H9 (cell line): Measurements from ENCODE around the gene GDI1. TPM values are rescaled to one million over a fixed set of nuclear protein-coding genes. Genes with fewer than 3 reads are reported as not detected.

ENCODE experiments used
- DNase-seq: peaks from one replicate; pipeline ENCODE4 v3.0.0-alpha.2; 2017
- H2AFZ ChIP-seq: one replicate; pipeline ENCODE4 v1.6.1; 2013; ENCODE audit warnings: mild to moderate bottlenecking, low read length, control low read depth, moderate library complexity
- H2AK5ac ChIP-seq: 2 replicates; pipeline ENCODE4 v1.6.1; 2013; ENCODE audit warnings: low read length, control low read depth, mixed read lengths; ENCODE audit not compliant: insufficient read length
- H2BK120ac ChIP-seq: one replicate; pipeline ENCODE4 v1.6.1; 2013; ENCODE audit warnings: low read depth, mild to moderate bottlenecking, low read length, control low read depth, inconsistent platforms; ENCODE audit not compliant: poor library complexity, severe bottlenecking
- H2BK12ac ChIP-seq: 2 replicates; pipeline ENCODE4 v1.6.1; 2013; ENCODE audit warnings: low read length, control low read depth, mixed read lengths, low read depth; ENCODE audit not compliant: insufficient read length
- H2BK15ac ChIP-seq: 2 replicates; pipeline ENCODE4 v1.6.1; 2013; ENCODE audit warnings: low read depth, low read length, control low read depth
- H2BK20ac ChIP-seq: one replicate; pipeline ENCODE4 v1.6.1; 2013; ENCODE audit warnings: low read depth, mild to moderate bottlenecking, low read length, control low read depth, inconsistent platforms; ENCODE audit not compliant: poor library complexity, severe bottlenecking
- H2BK5ac ChIP-seq: 2 replicates; pipeline ENCODE4 v1.6.1; 2013; ENCODE audit warnings: low read length, control low read depth, mixed read lengths; ENCODE audit not compliant: insufficient read length
- H3K14ac ChIP-seq: 2 replicates; pipeline ENCODE4 v1.6.1; 2013; ENCODE audit warnings: low read length, control low read depth; ENCODE audit not compliant: insufficient read depth
- H3K18ac ChIP-seq: 2 replicates; pipeline ENCODE4 v1.6.1; 2013; ENCODE audit warnings: low read depth, mild to moderate bottlenecking, mixed read lengths, low read length, control low read depth; ENCODE audit not compliant: insufficient read length
- H3K23ac ChIP-seq: 2 replicates; pipeline ENCODE4 v1.6.1; 2013; ENCODE audit warnings: low read length, control low read depth, mixed read lengths, low read depth; ENCODE audit not compliant: insufficient read length
- H3K23me2 ChIP-seq: 2 replicates; pipeline ENCODE4 v1.6.1; 2013; ENCODE audit warnings: low read depth, mild to moderate bottlenecking, mixed read lengths, low read length, control low read depth; ENCODE audit not compliant: insufficient read length, poor library complexity, severe bottlenecking
- H3K27ac ChIP-seq: 2 replicates; pipeline ENCODE4 v1.5.1; 2013; ENCODE audit warnings: low read length, control low read depth, mixed read lengths, low read depth; ENCODE audit not compliant: insufficient read length
- H3K27me3 ChIP-seq: 2 replicates; pipeline ENCODE4 v1.6.1; 2013; ENCODE audit warnings: low read length, control low read depth, inconsistent platforms; ENCODE audit not compliant: insufficient read depth
- H3K4ac ChIP-seq: 2 replicates; pipeline ENCODE4 v1.6.1; 2013; ENCODE audit warnings: low read depth, mild to moderate bottlenecking, control low read depth, inconsistent platforms, low read length, moderate library complexity
- H3K4me1 ChIP-seq: 2 replicates; pipeline ENCODE4 v1.6.1; 2013; ENCODE audit warnings: low read length, control low read depth, inconsistent platforms; ENCODE audit not compliant: insufficient read depth
- H3K4me2 ChIP-seq: 2 replicates; pipeline ENCODE4 v1.6.1; 2013; ENCODE audit warnings: low read length, control low read depth, mixed read lengths; ENCODE audit not compliant: insufficient read length, insufficient read depth
- H3K56ac ChIP-seq: 2 replicates; pipeline ENCODE4 v1.6.1; 2013; ENCODE audit warnings: low read depth, mild to moderate bottlenecking, mixed read lengths, low read length, control low read depth; ENCODE audit not compliant: insufficient read length
- H3K79me1 ChIP-seq: 2 replicates; pipeline ENCODE4 v1.6.1; 2013; ENCODE audit warnings: low read depth, mild to moderate bottlenecking, moderate library complexity, low read length, control low read depth, inconsistent platforms; ENCODE audit not compliant: insufficient read depth, poor library complexity, severe bottlenecking
- H3K79me2 ChIP-seq: 2 replicates; pipeline ENCODE4 v1.6.1; 2013; ENCODE audit warnings: low read length, control low read depth, inconsistent platforms; ENCODE audit not compliant: insufficient read depth
- H3K9ac ChIP-seq: 2 replicates; pipeline ENCODE4 v1.6.1; 2013; ENCODE audit warnings: low read length, control low read depth, mixed read lengths; ENCODE audit not compliant: insufficient read length; ENCODE audit errors: extremely low read depth
- H3K9me3 ChIP-seq: one replicate; pipeline ENCODE4 v1.6.1; 2013; ENCODE audit warnings: low read depth, low read length, inconsistent platforms; ENCODE audit not compliant: control insufficient read depth
- H3T11ph ChIP-seq: one replicate; pipeline ENCODE4 v1.6.1; 2013; ENCODE audit warnings: mild to moderate bottlenecking, low read length, control low read depth, inconsistent platforms
- H4K20me1 ChIP-seq: one replicate; pipeline ENCODE4 v1.6.1; 2013; ENCODE audit not compliant: control insufficient read depth, insufficient read length, insufficient read depth
- H4K5ac ChIP-seq: 2 replicates; pipeline ENCODE4 v1.6.1; 2013; ENCODE audit warnings: low read depth, mild to moderate bottlenecking, mixed read lengths, low read length, control low read depth; ENCODE audit not compliant: insufficient read length
- H4K8ac ChIP-seq: replicated peaks from 2 replicates; pipeline ENCODE4 v1.6.1; 2013; ENCODE audit warnings: low read length, control low read depth, mixed read lengths, low read depth; ENCODE audit not compliant: insufficient read length
- H4K91ac ChIP-seq: 2 replicates; pipeline ENCODE4 v1.6.1; 2013; ENCODE audit warnings: low read depth, mild to moderate bottlenecking, moderate library complexity, mixed read lengths, low read length, control low read depth; ENCODE audit not compliant: insufficient read length
- H3K27ac Mint-ChIP-seq, 3 experiments: 2 replicates in 2 of 3; 3 replicates in 1 of 3; pipeline ENCODE4 v1.8.0; 2020 to 2021; ENCODE audit warnings: mixed read lengths in 3 of 3, mild to moderate bottlenecking in 1 of 3, moderate library complexity in 1 of 3
- H3K27me3 Mint-ChIP-seq: 2 replicates; pipeline ENCODE4 v1.8.0; 2021; ENCODE audit warnings: low read depth, mild to moderate bottlenecking, moderate library complexity, mixed read lengths
- H3K36me3 Mint-ChIP-seq, 3 experiments: 2 replicates in 2 of 3; 3 replicates in 1 of 3; pipeline ENCODE4 v1.8.0; 2020 to 2021; ENCODE audit warnings: low read depth in 3 of 3, mixed read lengths in 3 of 3; ENCODE audit not compliant: insufficient read depth in 1 of 3
- H3K4me1 Mint-ChIP-seq, 2 experiments: 2 replicates each; pipeline ENCODE4 v1.8.0; 2020; ENCODE audit warnings: mixed read lengths in 2 of 2
- H3K4me3 Mint-ChIP-seq, 2 experiments: 2 replicates in 1 of 2; 3 replicates in 1 of 2; pipeline ENCODE4 v1.8.0; 2020 to 2021; ENCODE audit warnings: mild to moderate bottlenecking in 2 of 2, mixed read lengths in 2 of 2, moderate library complexity in 1 of 2
- H3K9me3 Mint-ChIP-seq, 2 experiments: 2 replicates in 1 of 2; 3 replicates in 1 of 2; pipeline ENCODE4 v1.8.0; 2020; ENCODE audit warnings: mild to moderate bottlenecking in 2 of 2, mixed read lengths in 2 of 2, moderate library complexity in 1 of 2
- WGBS: extraction: QIAGEN DNeasy Blood & Tissue Kit; methylation state at CpG from one replicate; pipeline ENCODE4 v1.1.7; 2013; ENCODE audit warnings: missing lambda C conversion rate, low lambda C conversion rate, mixed read lengths; ENCODE audit not compliant: insufficient read length; ENCODE audit errors: extremely low coverage; 5-methylcytosine and 5-hydroxymethylcytosine counted together
- total RNA-seq: library from RNA; stranded (reverse); gene quantifications from 2 replicates; pipeline ENCODE4 v1.2.1, GENCODE V29; 2021
- TF ChIP-seq, protein P1 (sequence below): fragments of 200-600 bp; sonication (generic); conservative IDR thresholded peaks from 3 replicates; pipeline ENCODE4 v1.8.0; 2021; ENCODE audit warnings: antibody characterized with exemption, mild to moderate bottlenecking

The GDI1 gene
- total RNA-seq, 1 experiment from 2014 or later = 111 TPM

- H3K4me1 ChIP-seq = no peaks in the 10 kb centered on the region
- H3K27ac Mint-ChIP-seq = no peak overlapping the region
- H3K27me3 ChIP-seq = no peaks in the 10 kb centered on the region
- H2BK12ac ChIP-seq = no peak overlapping the region
- TF ChIP-seq, protein P1, sequence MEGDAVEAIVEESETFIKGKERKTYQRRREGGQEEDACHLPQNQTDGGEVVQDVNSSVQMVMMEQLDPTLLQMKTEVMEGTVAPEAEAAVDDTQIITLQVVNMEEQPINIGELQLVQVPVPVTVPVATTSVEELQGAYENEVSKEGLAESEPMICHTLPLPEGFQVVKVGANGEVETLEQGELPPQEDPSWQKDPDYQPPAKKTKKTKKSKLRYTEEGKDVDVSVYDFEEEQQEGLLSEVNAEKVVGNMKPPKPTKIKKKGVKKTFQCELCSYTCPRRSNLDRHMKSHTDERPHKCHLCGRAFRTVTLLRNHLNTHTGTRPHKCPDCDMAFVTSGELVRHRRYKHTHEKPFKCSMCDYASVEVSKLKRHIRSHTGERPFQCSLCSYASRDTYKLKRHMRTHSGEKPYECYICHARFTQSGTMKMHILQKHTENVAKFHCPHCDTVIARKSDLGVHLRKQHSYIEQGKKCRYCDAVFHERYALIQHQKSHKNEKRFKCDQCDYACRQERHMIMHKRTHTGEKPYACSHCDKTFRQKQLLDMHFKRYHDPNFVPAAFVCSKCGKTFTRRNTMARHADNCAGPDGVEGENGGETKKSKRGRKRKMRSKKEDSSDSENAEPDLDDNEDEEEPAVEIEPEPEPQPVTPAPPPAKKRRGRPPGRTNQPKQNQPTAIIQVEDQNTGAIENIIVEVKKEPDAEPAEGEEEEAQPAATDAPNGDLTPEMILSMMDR = no peak
- H3K4ac ChIP-seq = no peak overlapping the region
- no peak overlapping the region for H3K14ac ChIP-seq
- H3K9ac ChIP-seq = no peak overlapping the region
- no peak overlapping the region for H2BK20ac ChIP-seq
- H3K4me2 ChIP-seq = no peak overlapping the region
- H3K4me1 Mint-ChIP-seq = no peaks in the 10 kb centered on the region
- H3K56ac ChIP-seq = no peak overlapping the region
- H4K20me1 ChIP-seq = no peaks in the 10 kb centered on the region
- no peaks in the 10 kb centered on the region; the same call in 1 of the 2 replicates for H3K27me3 Mint-ChIP-seq
- no peak overlapping the region for H3K4me3 Mint-ChIP-seq
- no peak overlapping the region for H2BK5ac ChIP-seq
- H4K8ac ChIP-seq = no peak overlapping the region
- DNase-seq = no peak
- H4K91ac ChIP-seq = no peak overlapping the region
- WGBS = no CpG with 5 or more reads among the region's 23 CpGs
- peaks cover 12 to 53% (median 48%) of the 10 kb centered on the region in 3 experiments for H3K36me3 Mint-ChIP-seq
- no peak overlapping the region for H2BK15ac ChIP-seq
- peaks cover 46 to 80% of the 10 kb centered on the region in 2 experiments for H3K9me3 Mint-ChIP-seq
- H2BK120ac ChIP-seq = no peak overlapping the region
- peaks cover 23% of the 10 kb centered on the region for H3K9me3 ChIP-seq
- no peak overlapping the region for H3T11ph ChIP-seq
- no peak overlapping the region for H4K5ac ChIP-seq
- no peaks in the 10 kb centered on the region for H3K79me1 ChIP-seq
- H3K23ac ChIP-seq = no peak overlapping the region
- H3K23me2 ChIP-seq = no peaks in the 10 kb centered on the region
- no peak overlapping the region for H3K27ac ChIP-seq
- H3K79me2 ChIP-seq = no peaks in the 10 kb centered on the region
- H2AK5ac ChIP-seq = no peak overlapping the region
- H2AFZ ChIP-seq = no peak overlapping the region
- no peak overlapping the region for H3K18ac ChIP-seq
Observed at GRCh38 chrX:154468217-154468616, 31.3 kb downstream of the GDI1 start.
